Tibial nerve (tissue), 4 donors: ENCODE measurements around the gene PTPRO.

Experiments
- EP300 ChIP-seq, 2 donors: sonication (generic); formaldehyde crosslinking; IDR thresholded peaks; one replicate each; pipeline ENCODE4 v1.6.1; 2017; ENCODE audit warnings: antibody characterized with exemption in 2 of 2, mild to moderate bottlenecking in 1 of 2
- POLR2A ChIP-seq, 2 donors: fragments of 450-650 bp; IDR thresholded peaks; one replicate each; pipeline ENCODE4 v1.6.1; 2017; ENCODE audit warnings: antibody characterized with exemption in 2 of 2, mild to moderate bottlenecking in 2 of 2, moderate library complexity in 2 of 2
- TF ChIP-seq, protein P1 (sequence below), 5 experiments: fragments of 200-600 bp in 3 of 5; fragments of 450-650 bp in 2 of 5; sonication (generic) in 3 of 5; IDR thresholded peaks; one replicate each; pipeline ENCODE4 v1.5.1; 2016 to 2019; ENCODE audit warnings: antibody characterized with exemption in 5 of 5, mild to moderate bottlenecking in 3 of 5, moderate library complexity in 2 of 5

DNA sequence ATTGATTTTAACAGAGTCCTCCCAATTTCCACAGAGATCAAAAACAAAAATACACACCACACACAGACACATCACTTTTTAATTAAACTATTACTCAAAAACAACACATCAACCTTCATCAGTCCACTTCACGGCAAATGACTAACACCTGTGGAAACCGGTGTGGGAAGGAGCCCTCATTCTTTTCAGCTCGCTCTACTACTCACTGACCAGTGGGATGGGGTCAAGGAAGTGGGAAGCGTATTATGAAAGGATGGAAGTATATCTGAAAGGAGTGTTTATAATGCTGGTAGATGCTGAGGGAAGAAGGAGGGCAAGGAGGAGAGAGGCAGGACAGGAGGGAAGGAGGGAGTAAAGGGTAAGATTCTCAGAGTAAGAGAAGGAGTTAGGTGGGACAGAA lies 310.4 kb downstream of the PTPRO start:
- TF ChIP-seq, protein P1, sequence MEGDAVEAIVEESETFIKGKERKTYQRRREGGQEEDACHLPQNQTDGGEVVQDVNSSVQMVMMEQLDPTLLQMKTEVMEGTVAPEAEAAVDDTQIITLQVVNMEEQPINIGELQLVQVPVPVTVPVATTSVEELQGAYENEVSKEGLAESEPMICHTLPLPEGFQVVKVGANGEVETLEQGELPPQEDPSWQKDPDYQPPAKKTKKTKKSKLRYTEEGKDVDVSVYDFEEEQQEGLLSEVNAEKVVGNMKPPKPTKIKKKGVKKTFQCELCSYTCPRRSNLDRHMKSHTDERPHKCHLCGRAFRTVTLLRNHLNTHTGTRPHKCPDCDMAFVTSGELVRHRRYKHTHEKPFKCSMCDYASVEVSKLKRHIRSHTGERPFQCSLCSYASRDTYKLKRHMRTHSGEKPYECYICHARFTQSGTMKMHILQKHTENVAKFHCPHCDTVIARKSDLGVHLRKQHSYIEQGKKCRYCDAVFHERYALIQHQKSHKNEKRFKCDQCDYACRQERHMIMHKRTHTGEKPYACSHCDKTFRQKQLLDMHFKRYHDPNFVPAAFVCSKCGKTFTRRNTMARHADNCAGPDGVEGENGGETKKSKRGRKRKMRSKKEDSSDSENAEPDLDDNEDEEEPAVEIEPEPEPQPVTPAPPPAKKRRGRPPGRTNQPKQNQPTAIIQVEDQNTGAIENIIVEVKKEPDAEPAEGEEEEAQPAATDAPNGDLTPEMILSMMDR (IDR thresholded peaks at IDR 0.05), result no peak
- TF ChIP-seq EP300 (IDR thresholded peaks at IDR 0.05) (no peak), POLR2A (IDR thresholded peaks at IDR 0.05) (no peak)
